Measurements from ENCODE around the gene SKAP1. TPM values are rescaled to one million over a fixed set of nuclear protein-coding genes. Genes with fewer than 3 reads are reported as not detected.

SKAP1 gene
- polyA plus RNA-seq, 3 donors: 0.13 to 1.0 (median 0.52) TPM

- no peaks in the 10 kb centered on the region for H3K36me3 ChIP-seq (replicated peaks in 1 of 2; ENCODE audit: control insufficient read depth in 1 of 2, insufficient read depth in 2 of 2, low read length in 2 of 2)
- intact Hi-C loops (cut with micrococcal nuclease): no loop called here
- H3K36me3 Mint-ChIP-seq: no peaks in the 10 kb centered on the region
- no peaks in the 10 kb centered on the region for H3K79me2 ChIP-seq (ENCODE audit: insufficient read depth, low read length)
- H3K4me3 ChIP-seq (replicated peaks in 1 of 3; ENCODE audit: low read depth in 2 of 3, low read length in 3 of 3): no peak overlapping the region
- no peak overlapping the region for H3K27ac ChIP-seq (ENCODE audit: low read depth in 1 of 2, low read length in 2 of 2)
- H2AFZ ChIP-seq (ENCODE audit: insufficient read depth, low read depth, low read length, poor library complexity, severe bottlenecking): no peak overlapping the region
- H3K4me2 ChIP-seq (replicated peaks; ENCODE audit: extremely low read depth, low read length, poor library complexity, severe bottlenecking): no peak overlapping the region
- no peak for TF ChIP-seq CTCF (IDR thresholded peaks at IDR 0.05)
- H3K27ac Mint-ChIP-seq: no peak overlapping the region
- H3K27me3 Mint-ChIP-seq (ENCODE audit: low read depth in 3 of 3): peaks cover 11 to 28% (median 11%) of the 10 kb centered on the region in 3 donors
- peaks cover 23 to 32% of the 10 kb centered on the region in 2 donors for H3K27me3 ChIP-seq (ENCODE audit: control insufficient read depth in 2 of 2, insufficient read depth in 2 of 2, low read length in 2 of 2)
- DNase-seq: no peak
- no peaks in the 10 kb centered on the region for H3K4me1 Mint-ChIP-seq
- no peak overlapping the region for H3K9ac ChIP-seq (ENCODE audit: insufficient read depth, low read length, poor library complexity, severe bottlenecking)
- H4K20me1 ChIP-seq (ENCODE audit: insufficient read depth, low read length): no peaks in the 10 kb centered on the region
- H3K9me3 Mint-ChIP-seq: no peaks in the 10 kb centered on the region
- no peaks in the 10 kb centered on the region for H3K4me1 ChIP-seq (ENCODE audit: control insufficient read depth in 1 of 2, insufficient read depth in 2 of 2, low read length in 2 of 2)
- 91% methylated on average over 3 of the region's 6 CpGs for WGBS (ENCODE audit: insufficient coverage)
- H3K4me3 Mint-ChIP-seq: no peak overlapping the region
- no peaks in the 10 kb centered on the region for H3K9me3 ChIP-seq (replicated peaks in 1 of 2; ENCODE audit: control insufficient read depth in 1 of 2, insufficient read depth in 1 of 2, low read length in 2 of 2)
Measured at GRCh38 chr17:48376682-48377325, 53.2 kb downstream of the SKAP1 start.

DNA sequence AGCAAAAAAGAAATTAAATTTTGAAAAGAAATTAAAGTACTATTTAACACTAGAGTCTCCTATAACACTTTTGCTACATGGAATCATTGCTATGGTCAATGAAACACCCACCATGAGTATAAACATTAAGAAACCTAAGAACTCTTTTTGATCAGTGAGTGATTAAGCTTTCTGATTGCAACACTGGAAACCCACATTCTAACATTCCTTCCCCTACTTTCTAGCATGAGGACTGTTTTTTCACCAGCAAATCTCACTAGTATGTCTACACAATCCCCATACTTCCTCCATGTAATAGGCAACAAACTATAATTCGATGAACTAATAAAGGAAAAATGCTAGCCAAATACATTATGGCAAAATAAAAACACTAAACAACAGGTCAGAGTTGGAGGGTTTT, 54.7 kb downstream of the SKAP1 start:
- Mint-ChIP-seq H3K4me3 (no peak overlapping the region), H3K27me3 (ENCODE audit: low read depth in 3 of 3) (peaks cover 7 to 28% (median 9%) of the 10 kb centered on the region in 3 donors), H3K9me3 (no peaks in the 10 kb centered on the region), H3K27ac (no peak overlapping the region), H3K36me3 (no peaks in the 10 kb centered on the region), H3K4me1 (no peaks in the 10 kb centered on the region)
- intact Hi-C loops (cut with micrococcal nuclease): no loop called here
- TF ChIP-seq CTCF (IDR thresholded peaks at IDR 0.05): no peak
- Histone ChIP-seq H3K27me3 (ENCODE audit: control insufficient read depth in 2 of 2, insufficient read depth in 2 of 2, low read length in 2 of 2) (peaks cover 16 to 28% of the 10 kb centered on the region in 2 donors), H2AFZ (ENCODE audit: insufficient read depth, low read depth, low read length, poor library complexity, severe bottlenecking) (no peak overlapping the region), H3K79me2 (ENCODE audit: insufficient read depth, low read length) (no peaks in the 10 kb centered on the region), H3K36me3 (replicated peaks in 1 of 2; ENCODE audit: control insufficient read depth in 1 of 2, insufficient read depth in 2 of 2, low read length in 2 of 2) (no peaks in the 10 kb centered on the region), H3K4me1 (ENCODE audit: control insufficient read depth in 1 of 2, insufficient read depth in 2 of 2, low read length in 2 of 2) (no peaks in the 10 kb centered on the region), H3K9me3 (replicated peaks in 1 of 2; ENCODE audit: control insufficient read depth in 1 of 2, insufficient read depth in 1 of 2, low read length in 2 of 2) (no peaks in the 10 kb centered on the region), H3K4me3 (replicated peaks in 1 of 3; ENCODE audit: low read depth in 2 of 3, low read length in 3 of 3) (no peak overlapping the region), H4K20me1 (ENCODE audit: insufficient read depth, low read length) (no peaks in the 10 kb centered on the region), H3K9ac (ENCODE audit: insufficient read depth, low read length, poor library complexity, severe bottlenecking) (no peak overlapping the region), H3K27ac (ENCODE audit: low read depth in 1 of 2, low read length in 2 of 2) (no peak overlapping the region), H3K4me2 (replicated peaks; ENCODE audit: extremely low read depth, low read length, poor library complexity, severe bottlenecking) (no peak overlapping the region)
- WGBS (ENCODE audit: insufficient coverage): no CpG with 5 or more reads among the region's 1 CpG
- DNase-seq: no peak
